ENCODE data around the gene CD80.

CD80 gene

DNA sequence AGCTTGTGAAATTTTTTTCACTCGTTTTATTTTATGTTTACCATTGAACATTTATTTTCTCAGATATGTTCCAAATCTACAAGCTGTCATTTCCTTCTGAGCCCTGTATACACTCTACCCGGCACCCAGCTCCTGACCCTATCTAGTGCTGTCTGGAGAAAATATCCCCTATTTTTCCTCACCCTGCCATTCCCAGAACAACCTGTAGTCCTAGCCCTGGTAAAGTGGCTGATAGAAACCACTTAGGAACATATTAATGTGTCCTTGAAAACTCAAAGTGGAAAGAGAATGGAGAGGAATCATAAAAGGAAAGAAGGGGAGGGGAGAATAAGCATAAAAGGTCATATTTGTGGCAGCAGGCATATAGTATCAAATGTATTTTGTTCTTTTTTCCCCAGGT lies 69.3 kb downstream of the CD80 start:
- TF ChIP-seq CTCF (IDR thresholded peaks at IDR 0.05; ENCODE audit: control insufficient read depth, extremely low read depth, insufficient read depth): no peak
- no peak overlapping the region for H3K4me3 ChIP-seq (ENCODE audit: low read depth, low read length)
- no peak for DNase-seq (ENCODE audit: low read depth)

GRCh38 chr3:119485563-119485962 lies 73.9 kb downstream of the CD80 start:
- no peak for DNase-seq (ENCODE audit: low read depth)
- H3K4me3 ChIP-seq (ENCODE audit: low read depth, low read length): no peak overlapping the region
- TF ChIP-seq CTCF (IDR thresholded peaks at IDR 0.05; ENCODE audit: control insufficient read depth, extremely low read depth, insufficient read depth): no peak

GRCh38 chr3:119483101-119483500 lies 76.3 kb downstream of the CD80 start:
- DNase-seq (ENCODE audit: low read depth): no peak
- no peak for TF ChIP-seq CTCF (IDR thresholded peaks at IDR 0.05; ENCODE audit: control insufficient read depth, extremely low read depth, insufficient read depth)

GRCh38 chr3:119481079-119481478 lies 78.3 kb downstream of the CD80 start:
- TF ChIP-seq CTCF (IDR thresholded peaks at IDR 0.05; ENCODE audit: control insufficient read depth, extremely low read depth, insufficient read depth): no peak
- no peak for DNase-seq (ENCODE audit: low read depth)
- no peak overlapping the region for H3K4me3 ChIP-seq (ENCODE audit: low read depth, low read length)

More at GRCh38 chr3:119483101-119483500, 76.3 kb downstream of the CD80 start:
- no peak overlapping the region for H3K4me3 ChIP-seq (ENCODE audit: low read depth, low read length)

Data from LNCaP clone FGC (cell line).